GM12872 (cell line): ENCODE measurements around the gene GPR108.

ENCODE experiments used
- TF ChIP-seq, protein P1 (sequence below): IDR thresholded peaks from 3 replicates; pipeline ENCODE4 v1.5.1; 2011; ENCODE audit warnings: low read depth, mild to moderate bottlenecking, low read length, moderate library complexity; ENCODE audit not compliant: insufficient read depth

Gene GPR108

DNA sequence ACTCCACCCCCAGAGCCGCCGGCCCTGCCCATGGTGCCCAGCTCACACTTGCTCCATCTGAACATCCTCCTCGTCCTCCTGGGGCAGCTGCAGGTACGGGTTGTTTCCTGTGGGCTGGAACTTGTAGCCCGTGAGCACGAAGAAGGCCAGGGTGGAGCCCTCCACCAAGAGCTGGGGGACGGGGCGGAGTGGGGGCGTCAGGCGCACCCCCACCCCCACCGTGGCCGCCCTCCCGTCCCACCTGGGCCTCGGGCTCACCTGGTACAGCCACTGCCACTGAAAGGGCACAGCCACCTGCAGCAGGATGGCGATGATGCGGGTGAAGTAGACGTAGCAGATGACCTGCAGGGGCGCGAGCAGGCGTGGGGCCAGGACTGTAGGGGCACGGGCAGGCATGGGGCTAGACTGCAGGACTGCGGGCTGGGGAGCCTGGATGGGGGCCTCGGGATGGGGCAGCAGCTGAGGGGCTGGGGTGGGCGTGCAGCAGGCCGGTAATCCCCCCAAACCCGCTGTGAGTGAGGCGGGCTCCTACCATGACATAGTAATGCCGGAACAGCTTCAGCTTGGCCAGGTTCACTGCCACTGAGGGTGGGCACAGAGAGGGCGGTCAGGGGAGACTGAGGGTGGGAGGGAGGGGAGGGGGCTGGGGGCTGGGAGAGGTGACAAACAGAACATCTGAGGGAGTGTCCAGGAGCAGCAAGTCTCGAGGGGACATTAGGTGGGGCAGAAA lies 6.3 kb downstream of the GPR108 start:
- TF ChIP-seq, protein P1, sequence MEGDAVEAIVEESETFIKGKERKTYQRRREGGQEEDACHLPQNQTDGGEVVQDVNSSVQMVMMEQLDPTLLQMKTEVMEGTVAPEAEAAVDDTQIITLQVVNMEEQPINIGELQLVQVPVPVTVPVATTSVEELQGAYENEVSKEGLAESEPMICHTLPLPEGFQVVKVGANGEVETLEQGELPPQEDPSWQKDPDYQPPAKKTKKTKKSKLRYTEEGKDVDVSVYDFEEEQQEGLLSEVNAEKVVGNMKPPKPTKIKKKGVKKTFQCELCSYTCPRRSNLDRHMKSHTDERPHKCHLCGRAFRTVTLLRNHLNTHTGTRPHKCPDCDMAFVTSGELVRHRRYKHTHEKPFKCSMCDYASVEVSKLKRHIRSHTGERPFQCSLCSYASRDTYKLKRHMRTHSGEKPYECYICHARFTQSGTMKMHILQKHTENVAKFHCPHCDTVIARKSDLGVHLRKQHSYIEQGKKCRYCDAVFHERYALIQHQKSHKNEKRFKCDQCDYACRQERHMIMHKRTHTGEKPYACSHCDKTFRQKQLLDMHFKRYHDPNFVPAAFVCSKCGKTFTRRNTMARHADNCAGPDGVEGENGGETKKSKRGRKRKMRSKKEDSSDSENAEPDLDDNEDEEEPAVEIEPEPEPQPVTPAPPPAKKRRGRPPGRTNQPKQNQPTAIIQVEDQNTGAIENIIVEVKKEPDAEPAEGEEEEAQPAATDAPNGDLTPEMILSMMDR: no peak

DNA sequence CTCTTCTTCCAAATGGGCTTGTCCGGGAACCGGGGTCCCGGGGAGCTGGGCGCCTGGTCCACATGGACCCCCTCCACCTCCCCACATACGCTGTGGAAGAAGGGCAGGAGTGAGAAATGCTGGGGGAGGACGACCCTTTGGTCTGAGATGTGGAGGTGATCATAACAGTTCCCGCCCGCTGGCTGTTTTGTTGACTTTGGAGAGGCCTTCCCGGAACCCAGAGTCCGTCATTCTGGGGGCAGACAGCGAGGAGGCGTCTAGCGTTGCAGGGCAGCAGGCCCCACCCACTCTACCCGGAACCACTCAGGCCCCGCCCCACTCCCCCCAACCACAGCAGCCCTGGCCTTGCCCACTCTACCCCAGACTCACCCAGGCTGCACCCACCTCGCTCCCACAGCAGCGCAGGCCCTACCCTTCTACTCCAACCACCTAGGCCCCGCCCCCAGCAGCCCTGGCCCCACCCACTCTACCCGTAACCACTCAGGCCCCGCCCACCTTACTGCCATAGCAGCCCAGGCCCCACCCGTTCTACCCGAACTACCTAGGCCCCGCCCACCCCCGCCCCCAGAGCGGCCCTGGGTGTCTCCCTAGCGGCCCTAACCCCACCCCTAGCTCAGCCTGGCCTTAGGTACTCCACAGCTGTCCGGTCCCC lies 7.1 kb downstream of the GPR108 start:
- TF ChIP-seq, protein P1: no peak

DNA sequence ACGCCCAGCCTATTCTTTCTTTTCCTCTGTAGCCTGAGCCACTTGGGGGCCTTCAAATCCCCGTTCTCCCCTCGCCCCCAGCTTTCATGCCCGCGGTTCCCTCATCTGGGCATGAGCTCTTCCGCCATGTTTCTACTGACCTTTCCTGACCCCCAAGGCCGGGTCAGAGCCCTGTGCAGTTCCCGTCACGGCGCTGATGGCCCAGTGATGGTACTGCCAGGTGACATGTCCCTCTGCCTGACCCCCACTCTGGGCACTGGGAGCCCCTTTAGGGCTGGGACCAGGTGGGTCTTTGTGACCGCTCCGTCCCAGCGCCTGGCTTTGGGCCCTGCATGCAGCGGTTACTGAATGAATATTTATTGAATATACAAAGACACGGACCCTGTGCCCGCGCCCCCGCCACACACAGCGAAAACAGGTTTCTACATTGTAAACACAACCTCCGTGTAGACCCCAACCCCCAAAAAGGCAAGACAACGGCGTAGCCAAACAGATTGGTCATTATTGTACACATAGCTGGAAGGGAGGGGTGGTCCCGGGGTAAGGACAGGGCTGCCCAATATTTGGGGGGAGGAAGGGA lies 7.7 kb downstream of the GPR108 start:
- TF ChIP-seq, protein P1: no peak

DNA sequence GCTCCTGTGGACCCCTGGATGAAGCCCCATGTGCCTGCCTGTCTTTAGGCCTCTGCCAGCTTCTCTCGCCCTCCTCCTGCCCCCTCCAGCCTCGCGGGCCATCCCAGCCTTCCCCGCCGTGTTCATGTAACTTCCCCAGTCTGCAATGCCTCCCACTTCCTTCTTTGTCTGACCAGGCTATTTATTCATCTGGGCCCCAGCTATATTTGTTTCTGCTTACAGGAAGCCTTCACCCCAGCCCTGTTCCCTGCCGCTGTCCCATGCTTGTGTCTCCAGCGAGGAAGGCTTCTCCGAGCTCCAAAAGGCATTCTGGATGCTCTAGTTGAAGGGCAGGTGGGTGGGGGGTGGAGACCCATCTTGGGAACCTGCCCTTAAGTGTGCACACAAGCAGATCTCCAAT lies 9.0 kb downstream of the GPR108 start:
- TF ChIP-seq, protein P1: no peak

DNA sequence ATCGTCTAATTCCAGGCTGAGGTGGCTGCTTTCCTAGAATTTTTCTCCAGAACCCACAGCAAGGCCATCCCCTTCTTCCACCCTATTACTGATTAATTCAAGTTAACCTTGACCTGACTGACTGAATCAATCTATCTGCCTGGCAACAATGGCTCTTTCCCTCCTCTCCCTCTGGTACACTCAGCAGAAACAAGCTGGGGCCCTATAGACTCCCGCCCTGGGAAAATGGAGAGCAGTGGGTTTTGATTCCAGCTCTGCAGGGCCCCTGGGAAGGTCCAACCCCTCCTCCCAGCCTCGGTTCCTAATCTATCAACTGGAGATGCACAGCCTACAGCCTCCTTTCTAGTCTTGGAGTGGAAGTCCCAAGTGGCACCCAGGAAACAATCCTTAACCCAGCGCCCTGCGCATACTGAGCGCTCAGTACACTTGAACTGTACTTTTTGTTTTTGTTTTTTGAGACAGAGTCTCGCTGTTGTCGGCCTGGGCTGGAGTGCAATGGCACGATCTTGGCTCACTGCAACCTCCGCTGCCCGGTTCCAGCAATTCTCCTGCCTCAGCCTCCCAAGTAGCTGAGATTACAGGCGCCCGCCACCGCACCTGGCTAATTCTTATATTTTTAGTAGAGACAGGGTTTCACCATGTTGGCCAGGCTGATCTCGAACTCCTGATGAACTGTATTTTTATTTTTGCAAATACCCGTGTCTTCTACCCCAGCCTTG lies 11.7 kb downstream of the GPR108 start:
- TF ChIP-seq, protein P1: no peak

DNA sequence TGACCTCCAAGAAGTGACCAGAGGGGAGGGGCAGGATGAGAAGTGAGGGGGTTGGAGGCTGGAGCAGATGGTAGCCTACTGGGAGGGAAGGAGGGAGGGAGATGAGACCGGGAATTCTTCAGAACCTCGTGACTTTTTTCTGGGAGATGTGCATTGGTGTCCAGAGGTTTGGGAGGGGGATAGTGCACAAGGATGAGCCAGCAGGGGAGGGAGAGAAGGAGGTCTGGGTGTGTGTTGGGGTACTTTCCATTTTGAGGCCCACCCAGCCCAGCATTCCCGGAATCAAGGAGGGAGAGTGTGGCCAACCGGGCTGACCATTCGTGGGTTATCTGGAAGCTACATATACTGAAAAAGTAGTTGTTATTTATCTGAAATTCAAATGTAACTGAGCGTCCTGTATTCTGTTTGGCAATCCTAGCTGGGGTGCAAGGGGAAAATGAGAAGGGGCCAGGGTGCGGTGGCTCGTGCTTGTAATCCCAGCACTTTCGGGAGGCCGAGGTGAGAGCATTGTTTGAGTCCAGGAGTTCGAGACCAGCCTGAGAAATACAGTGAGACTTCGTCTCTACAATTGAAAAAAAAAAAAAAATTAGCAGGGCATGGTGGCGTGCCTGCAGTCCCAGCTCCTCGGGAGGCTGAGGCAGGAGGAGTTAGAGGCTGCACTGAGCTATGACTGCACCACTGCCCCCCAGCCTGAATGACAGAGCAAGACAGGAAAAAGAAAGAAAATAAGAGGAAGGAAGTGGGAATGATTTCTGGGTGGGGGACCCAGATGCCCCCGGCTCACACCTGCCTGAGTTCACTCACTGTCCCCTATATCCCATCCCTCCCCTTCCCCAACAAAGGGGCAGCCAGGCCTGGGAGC lies 12.5 kb downstream of the GPR108 start:
- TF ChIP-seq, protein P1: no peak

DNA sequence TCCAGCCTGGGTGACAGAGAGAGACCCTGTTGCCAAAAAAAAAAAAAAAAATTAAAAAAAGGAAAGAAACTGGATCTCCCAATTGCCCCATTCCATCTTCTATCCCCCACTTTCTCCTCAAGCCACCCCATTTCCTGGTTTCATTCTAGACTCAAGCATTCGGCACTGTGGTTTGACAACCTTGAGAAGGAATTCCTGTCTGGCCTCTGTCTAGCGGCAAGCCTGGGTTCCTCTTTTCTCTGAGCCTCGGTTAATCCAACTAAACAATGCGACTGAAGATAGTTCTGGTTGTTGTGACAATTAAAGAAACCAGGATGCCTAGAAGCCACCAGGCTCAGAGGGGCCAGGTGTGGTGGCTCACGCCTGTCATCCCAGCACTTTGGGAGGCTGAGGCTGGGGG lies 13.6 kb downstream of the GPR108 start:
- TF ChIP-seq, protein P1: no peak
